Spleen (tissue), 11 donors: Measurements from ENCODE around the gene TTC32. TPM values are rescaled to one million over a fixed set of nuclear protein-coding genes. Genes with fewer than 3 reads are reported as not detected.
"Not testable (repeated sequence)": the region's sequence is repeated elsewhere in the genome, so short reads cannot be mapped to it uniquely, and the experiment has no call there.

Source experiments
- DNase-seq: peaks from one replicate; pipeline ENCODE4 v3.0.0-alpha.2; 2020
- H3K27ac ChIP-seq, 8 donors: fragments of 200-600 bp; sonication (generic) in 7 of 8; 1 replicate in 4 of 8; 2 replicates in 4 of 8; pipeline versions ENCODE4 v1.5.0 to v1.8.0; 2016 to 2021; ENCODE audit warnings: inconsistent platforms in 4 of 8, mild to moderate bottlenecking in 4 of 8, moderate library complexity in 1 of 8
- H3K27me3 ChIP-seq, 7 donors: fragments of 200-600 bp; sonication (generic) in 6 of 7; replicated peaks in 1 of 7; 1 replicate in 4 of 7; 2 replicates in 3 of 7; pipeline versions ENCODE4 v1.5.0 to v1.8.0; 2016 to 2021; ENCODE audit warnings: inconsistent platforms in 3 of 7, mild to moderate bottlenecking in 1 of 7
- H3K36me3 ChIP-seq, 6 donors: fragments of 200-600 bp; sonication (generic) in 5 of 6; 1 replicate in 4 of 6; 2 replicates in 2 of 6; pipeline versions ENCODE4 v1.5.0 to v1.8.0; 2016 to 2021; ENCODE audit warnings: inconsistent platforms in 2 of 6
- H3K4me1 ChIP-seq, 6 donors: fragments of 200-600 bp; sonication (generic) in 5 of 6; 1 replicate in 3 of 6; 2 replicates in 3 of 6; pipeline versions ENCODE4 v1.5.0 to v1.8.0; 2016 to 2021; ENCODE audit warnings: inconsistent platforms in 3 of 6
- H3K4me3 ChIP-seq, 8 donors: fragments of 200-600 bp; sonication (generic) in 7 of 8; 1 replicate in 4 of 8; 2 replicates in 4 of 8; pipeline versions ENCODE4 v1.5.0 to v1.8.0; 2016 to 2021; ENCODE audit warnings: inconsistent platforms in 4 of 8, mild to moderate bottlenecking in 4 of 8, moderate library complexity in 2 of 8
- H3K9me3 ChIP-seq, 8 donors: fragments of 200-600 bp; sonication (generic) in 7 of 8; 1 replicate in 4 of 8; 2 replicates in 4 of 8; pipeline versions ENCODE4 v1.5.0 to v1.8.0; 2016 to 2021; ENCODE audit warnings: inconsistent platforms in 4 of 8
- POLR2A ChIP-seq, 3 donors: fragments of 450-650 bp; IDR thresholded peaks; one replicate each; pipeline ENCODE4 v1.5.1; 2017; ENCODE audit warnings: antibody characterized with exemption in 3 of 3, mild to moderate bottlenecking in 1 of 3
- POLR2AphosphoS5 ChIP-seq, 3 donors: sonication (generic); formaldehyde crosslinking; IDR thresholded peaks; one replicate each; pipeline ENCODE4 v1.5.1; 2017; ENCODE audit warnings: antibody characterized with exemption in 3 of 3
- WGBS, 5 donors: extraction: QIAGEN DNeasy Blood & Tissue Kit in 3 of 5; methylation state at CpG; one replicate each; pipeline versions ENCODE4 v1.1.5 to v1.1.7; 2013 to 2018; 5-methylcytosine and 5-hydroxymethylcytosine counted together
- intact Hi-C: fragments of 100-400 bp; cut with DNase I; formaldehyde crosslinking; loops from one replicate; pipeline ENCODE4 v1.15.0; 2023; ENCODE audit warnings: low total_unique reads
- polyA plus RNA-seq, 3 donors: library from polyadenylated mRNA; stranded (reverse); fragments of 200-250 nt; gene quantifications; one replicate each; pipeline ENCODE4 v1.2.1, GENCODE V29; 2013
- total RNA-seq, 7 donors: library from RNA; depleted of rRNA in 3 of 7; stranded (reverse); fragments of >200 nt in 3 of 7; fragmentation: NEBNext Ultra II Directional in 4 of 7; extraction: Animal tissue kit (Norgen Biotek cat#: 25700) in 4 of 7; gene quantifications; one replicate each; pipeline versions ENCODE4 v1.1.0 to v1.2.1, GENCODE V29; 2016 to 2021
- TF ChIP-seq, protein P1 (sequence below), 11 experiments: fragments of 200-600 bp in 7 of 11; fragments of 450-650 bp in 4 of 11; sonication (generic) in 4 of 11; IDR thresholded peaks in 8 of 11; conservative IDR thresholded peaks in 3 of 11; 1 replicate in 7 of 11; 2 replicates in 4 of 11; pipeline versions ENCODE4 v1.4.0 to v1.8.0; 2016 to 2021; ENCODE audit warnings: antibody characterized with exemption in 11 of 11, inconsistent platforms in 4 of 11, mild to moderate bottlenecking in 1 of 11
- donor health status: healthy with polysubstance abuse.
- donor health status: DM: no; HTN: no; CAD: no; lungs with moderate emphysema.
- donor health status: DM: no; HTN: no; CAD: no.
- donor health status: Bipolar disorder and iron deficiency.
- donor health status: healthy.
- donor health status: DM: no; HTN: no; CAD: no.
- donor health status: DM: yes; HTN: yes; CAD: no.

The TTC32 gene
- total and polyA plus RNA-seq, 10 donors: 17.7 to 47.6 (median 24.9) TPM

DNA sequence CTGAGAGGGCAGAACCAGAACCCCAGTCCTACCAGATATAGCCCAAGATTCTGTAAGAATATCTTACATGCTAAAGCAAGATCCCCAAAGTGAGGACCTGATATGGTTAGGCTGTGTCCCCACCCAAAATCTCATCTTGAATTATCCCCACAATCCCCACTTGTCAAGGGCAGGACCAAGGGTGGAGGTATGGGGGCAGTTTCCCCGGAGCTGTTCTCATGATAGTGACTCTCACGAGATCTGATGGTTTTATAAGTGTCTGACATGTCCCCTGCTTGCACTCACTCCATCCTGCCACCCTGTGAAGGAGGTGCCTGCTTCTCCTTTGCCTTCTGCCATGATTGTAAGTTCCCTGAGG lies 19.9 kb downstream of the TTC32 start:
- H3K27ac ChIP-seq: no peak overlapping the region
- H3K4me3 ChIP-seq: no peak overlapping the region
- H3K9me3 ChIP-seq: no peaks in the 10 kb centered on the region
- intact Hi-C loops: no loop called here
- TF ChIP-seq POLR2AphosphoS5 (IDR thresholded peaks at IDR 0.05) (no peak), POLR2A (IDR thresholded peaks at IDR 0.05) (no peak)
- TF ChIP-seq, protein P1, sequence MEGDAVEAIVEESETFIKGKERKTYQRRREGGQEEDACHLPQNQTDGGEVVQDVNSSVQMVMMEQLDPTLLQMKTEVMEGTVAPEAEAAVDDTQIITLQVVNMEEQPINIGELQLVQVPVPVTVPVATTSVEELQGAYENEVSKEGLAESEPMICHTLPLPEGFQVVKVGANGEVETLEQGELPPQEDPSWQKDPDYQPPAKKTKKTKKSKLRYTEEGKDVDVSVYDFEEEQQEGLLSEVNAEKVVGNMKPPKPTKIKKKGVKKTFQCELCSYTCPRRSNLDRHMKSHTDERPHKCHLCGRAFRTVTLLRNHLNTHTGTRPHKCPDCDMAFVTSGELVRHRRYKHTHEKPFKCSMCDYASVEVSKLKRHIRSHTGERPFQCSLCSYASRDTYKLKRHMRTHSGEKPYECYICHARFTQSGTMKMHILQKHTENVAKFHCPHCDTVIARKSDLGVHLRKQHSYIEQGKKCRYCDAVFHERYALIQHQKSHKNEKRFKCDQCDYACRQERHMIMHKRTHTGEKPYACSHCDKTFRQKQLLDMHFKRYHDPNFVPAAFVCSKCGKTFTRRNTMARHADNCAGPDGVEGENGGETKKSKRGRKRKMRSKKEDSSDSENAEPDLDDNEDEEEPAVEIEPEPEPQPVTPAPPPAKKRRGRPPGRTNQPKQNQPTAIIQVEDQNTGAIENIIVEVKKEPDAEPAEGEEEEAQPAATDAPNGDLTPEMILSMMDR (IDR thresholded peaks at IDR 0.05 in 8 of 11, conservative IDR thresholded peaks at IDR 0.05 in 3 of 11): no peak
- H3K4me1 ChIP-seq: no peaks in the 10 kb centered on the region
- H3K36me3 ChIP-seq: peaks cover 0 to 4% (median 0%) of the 10 kb centered on the region in 6 donors
- 35 to 100% (median 54%) methylated on average over 1 to 2 of the region's 2 CpGs for WGBS, 5 donors
- no peak for DNase-seq
- H3K27me3 ChIP-seq: no peaks in the 10 kb centered on the region

- intact Hi-C loops: no loop called here
- Histone ChIP-seq H3K36me3 (peaks cover 0 to 10% (median 0%) of the 10 kb centered on the region in 6 donors), H3K27ac (no peak overlapping the region), H3K4me3 (no peak overlapping the region), H3K27me3 (no peaks in the 10 kb centered on the region), H3K9me3 (no peaks in the 10 kb centered on the region), H3K4me1 (no peaks in the 10 kb centered on the region)
- 85 to 100% (median 93%) methylated on average over 2 of the region's 2 CpGs for WGBS, 5 donors
- TF ChIP-seq POLR2A (IDR thresholded peaks at IDR 0.05): no peak
- TF ChIP-seq, protein P1 (IDR thresholded peaks at IDR 0.05 in 8 of 11, conservative IDR thresholded peaks at IDR 0.05 in 3 of 11): no peak
- TF ChIP-seq POLR2AphosphoS5 (IDR thresholded peaks at IDR 0.05): no peak
- DNase-seq: no peak
These were observed 20.4 kb downstream of the TTC32 start for GRCh38 chr2:19881221-19881907.

GRCh38 chr2:19880191-19880590 lies 21.6 kb downstream of the TTC32 start:
- H3K4me3 ChIP-seq, DNase-seq, H3K27me3 ChIP-seq, H3K4me1 ChIP-seq, intact Hi-C loops, H3K27ac ChIP-seq, H3K9me3 ChIP-seq: not testable (repeated sequence)
- peaks cover 0 to 17% (median 0%) of the 10 kb centered on the region in 6 donors for H3K36me3 ChIP-seq

GRCh38 chr2:19879120-19879519 lies 22.7 kb downstream of the TTC32 start:
- Histone ChIP-seq H3K9me3 (no peaks in the 10 kb centered on the region), H3K36me3 (peaks cover 0 to 17% (median 0%) of the 10 kb centered on the region in 6 donors), H3K4me3 (no peak overlapping the region), H3K27me3 (no peaks in the 10 kb centered on the region), H3K27ac (no peak overlapping the region), H3K4me1 (no peaks in the 10 kb centered on the region)
- TF ChIP-seq POLR2A (IDR thresholded peaks at IDR 0.05) (no peak), POLR2AphosphoS5 (IDR thresholded peaks at IDR 0.05) (no peak)
- TF ChIP-seq, protein P1 (IDR thresholded peaks at IDR 0.05 in 8 of 11, conservative IDR thresholded peaks at IDR 0.05 in 3 of 11): no peak
- 67 to 100% (median 79%) methylated on average over 3 of the region's 3 CpGs for WGBS, 5 donors
- intact Hi-C loops: no loop called here
- DNase-seq: no peak
